Gastroesophageal sphincter (tissue), 4 donors: ENCODE data around the gene TTC33. TPM values are rescaled to one million over a fixed set of nuclear protein-coding genes. Genes with fewer than 3 reads are reported as not detected.

Experiments used
- ATAC-seq: fragments of 150-250 bp; one replicate; pipeline ENCODE4 v1.9.1; 2016; ENCODE audit warnings: mild to moderate bottlenecking, moderate library complexity
- H3K27ac ChIP-seq, 4 donors: fragments of 200-600 bp; sonication (generic) in 3 of 4; 1 replicate in 3 of 4; 2 replicates in 1 of 4; pipeline ENCODE4 v1.5.1; 2016 to 2019
- H3K27me3 ChIP-seq: fragments of 200-600 bp; sonication (generic); one replicate; pipeline ENCODE4 v1.5.1; 2019
- H3K36me3 ChIP-seq, 2 donors: fragments of 200-600 bp; sonication (generic); one replicate each; pipeline ENCODE4 v1.5.1; 2019; ENCODE audit warnings: control low read depth in 1 of 2
- H3K4me1 ChIP-seq, 3 donors: fragments of 200-600 bp; sonication (generic); 1 replicate in 2 of 3; 2 replicates in 1 of 3; pipeline ENCODE4 v1.5.1; 2016 to 2019; ENCODE audit warnings: control low read depth in 2 of 3
- H3K4me3 ChIP-seq, 2 donors: fragments of 200-600 bp; sonication (generic); one replicate each; pipeline ENCODE4 v1.5.1; 2019; ENCODE audit warnings: mild to moderate bottlenecking in 1 of 2, moderate library complexity in 1 of 2
- H3K9me3 ChIP-seq, 3 donors: fragments of 200-600 bp; sonication (generic); one replicate each; pipeline ENCODE4 v1.5.1; 2017 to 2019; ENCODE audit warnings: control low read depth in 2 of 3
- CTCF ChIP-seq, 4 experiments: fragments of 200-600 bp in 2 of 4; fragments of 450-650 bp in 2 of 4; sonication (generic) in 1 of 4; IDR thresholded peaks; one replicate each; pipeline ENCODE4 v1.5.1; 2017 to 2019; ENCODE audit warnings: antibody characterized with exemption in 4 of 4, mild to moderate bottlenecking in 2 of 4, moderate library complexity in 2 of 4
- EP300 ChIP-seq: sonication (generic); formaldehyde crosslinking; IDR thresholded peaks from one replicate; pipeline ENCODE4 v1.6.1; 2017; ENCODE audit warnings: antibody characterized with exemption, mild to moderate bottlenecking
- POLR2A ChIP-seq, 2 donors: fragments of 450-650 bp; IDR thresholded peaks; one replicate each; pipeline ENCODE4 v1.6.1; 2017; ENCODE audit warnings: antibody characterized with exemption in 2 of 2, mild to moderate bottlenecking in 2 of 2, moderate library complexity in 1 of 2
- POLR2AphosphoS5 ChIP-seq: sonication (generic); formaldehyde crosslinking; IDR thresholded peaks from one replicate; pipeline ENCODE4 v1.6.1; 2017; ENCODE audit warnings: antibody characterized with exemption
- whole genome bisulfite sequencing, 2 donors: methylation state at CpG; one replicate each; pipeline ENCODE4 v1.1.5; 2018; ENCODE audit warnings: low coverage in 1 of 2; 5-methylcytosine and 5-hydroxymethylcytosine counted together
- total RNA-seq, 4 donors: library from RNA; depleted of rRNA; stranded (reverse); fragments of >200 nt; gene quantifications; one replicate each; pipeline ENCODE4 v1.1.0, GENCODE V29; 2016

The TTC33 gene
- total RNA-seq, 4 donors from 2014 or later = 23.2 to 27.7 (median 25.8) TPM

GRCh38 chr5:40672425-40672824 is 83.3 kb downstream of the TTC33 start:
- TF ChIP-seq POLR2AphosphoS5 = no peak
- TF ChIP-seq CTCF (IDR thresholded peaks at IDR 0.05) = no peak
- TF ChIP-seq EP300 = no peak
- no peak for TF ChIP-seq POLR2A (IDR thresholded peaks at IDR 0.05)
- no peaks in the 10 kb centered on the region for H3K27me3 ChIP-seq
- H3K4me1 ChIP-seq = peaks cover 0 to 25% (median 6%) of the 10 kb centered on the region in 3 donors
- 40 to 61% methylated on average over 3 to 4 of the region's 4 CpGs for WGBS, 2 donors
- H3K9me3 ChIP-seq = no peaks in the 10 kb centered on the region
- H3K4me3 ChIP-seq = no peak overlapping the region
- ATAC-seq = no peak
- no peak overlapping the region for H3K27ac ChIP-seq
- H3K36me3 ChIP-seq = no peaks in the 10 kb centered on the region

- WGBS, 2 donors = 55 to 66% methylated on average over 5 to 6 of the region's 6 CpGs
- no peaks in the 10 kb centered on the region for H3K9me3 ChIP-seq
- peaks cover 0 to 6% (median 0%) of the 10 kb centered on the region in 3 donors for H3K4me1 ChIP-seq
- ATAC-seq = no peak
- TF ChIP-seq POLR2A (IDR thresholded peaks at IDR 0.05) (no peak), EP300 (no peak), CTCF (IDR thresholded peaks at IDR 0.05) (no peak), POLR2AphosphoS5 (no peak)
- no peaks in the 10 kb centered on the region for H3K27me3 ChIP-seq
- H3K4me3 ChIP-seq = no peak overlapping the region
- H3K36me3 ChIP-seq = no peaks in the 10 kb centered on the region
- no peak overlapping the region for H3K27ac ChIP-seq
Measured at GRCh38 chr5:40669606-40670390, 86.0 kb downstream of the TTC33 start.

- H3K4me3 ChIP-seq = no peak overlapping the region
- H3K36me3 ChIP-seq = no peaks in the 10 kb centered on the region
- no peaks in the 10 kb centered on the region for H3K9me3 ChIP-seq
- TF ChIP-seq CTCF (IDR thresholded peaks at IDR 0.05) (no peak), POLR2AphosphoS5 (no peak), POLR2A (IDR thresholded peaks at IDR 0.05) (no peak), EP300 (no peak)
- H3K27ac ChIP-seq = no peak overlapping the region
- peaks cover 0 to 6% (median 0%) of the 10 kb centered on the region in 3 donors for H3K4me1 ChIP-seq
- H3K27me3 ChIP-seq = no peaks in the 10 kb centered on the region
- ATAC-seq = no peak
Measured at GRCh38 chr5:40667161-40667663, 88.5 kb downstream of the TTC33 start.

GRCh38 chr5:40666657-40667056 is 89.1 kb downstream of the TTC33 start:
- Histone ChIP-seq H3K4me3 (no peak overlapping the region), H3K36me3 (no peaks in the 10 kb centered on the region), H3K27ac (no peak overlapping the region), H3K4me1 (peaks cover 0 to 6% (median 0%) of the 10 kb centered on the region in 3 donors), H3K27me3 (no peaks in the 10 kb centered on the region), H3K9me3 (no peaks in the 10 kb centered on the region)
- ATAC-seq = no peak
- 89 to 93% methylated on average over 1 of the region's 1 CpG for WGBS, 2 donors
- no peak for TF ChIP-seq EP300
- no peak for TF ChIP-seq POLR2AphosphoS5
- TF ChIP-seq CTCF (IDR thresholded peaks at IDR 0.05) = no peak
- TF ChIP-seq POLR2A (IDR thresholded peaks at IDR 0.05) = no peak
